Caco-2 (cell line): ENCODE results near the gene MICALL2. TPM values are rescaled to one million over a fixed set of nuclear protein-coding genes. Genes with fewer than 3 reads are reported as not detected.

ENCODE experiments used
- BruUV-seq: library from RNA; stranded (reverse); fragments of 400-500 nt; replicated peaks from 2 replicates; lab custom pipeline; 2021; lab: Mats Ljungman, UMichigan
- CTCF ChIA-PET: fragments of 300-600 bp; sonication (Branson Sonifier 250); formaldehyde crosslinking; loops from one replicate; lab custom pipeline; 2022; ENCODE audit warnings: antibody characterized with exemption; lab: Charles Lee
- POLR2A ChIA-PET: fragments of 300-600 bp; sonication (Branson Sonifier 250); formaldehyde crosslinking; loops from one replicate; lab custom pipeline; 2022; ENCODE audit warnings: antibody characterized with exemption; lab: Charles Lee
- DNase-seq, 2 experiments: peaks; one replicate each; pipeline versions ENCODE4 v3.0.0 to v3.0.0-alpha.2; 2020 to 2022
- H3K27me3 ChIP-seq: replicated peaks from 2 replicates; pipeline ENCODE4 v1.6.0; 2011; ENCODE audit warnings: low read length; ENCODE audit not compliant: control insufficient read depth, insufficient read depth
- H3K36me3 ChIP-seq: 2 replicates; pipeline ENCODE4 v1.5.1; 2011; ENCODE audit warnings: low read length; ENCODE audit not compliant: control insufficient read depth, insufficient read depth
- H3K4me1 ChIP-seq: fragments of 250-450 bp; sonication (Bioruptor Pico); 2 replicates; pipeline ENCODE4 v1.5.1; 2020; ENCODE audit warnings: mild to moderate bottlenecking
- H3K4me3 ChIP-seq: 2 replicates; pipeline ENCODE4 v1.5.1; 2011; ENCODE audit warnings: low read depth, mild to moderate bottlenecking, control low read depth, low read length
- H3K9me3 ChIP-seq: fragments of 250-450 bp; sonication (Bioruptor Pico); 2 replicates; pipeline ENCODE4 v1.5.1; 2020; ENCODE audit warnings: mild to moderate bottlenecking, moderate library complexity
- H3K27ac Mint-ChIP-seq: one replicate; pipeline ENCODE4 v1.8.0; 2022; ENCODE audit warnings: mixed read lengths; ENCODE audit not compliant: unreplicated experiment
- H3K27me3 Mint-ChIP-seq: one replicate; pipeline ENCODE4 v1.8.0; 2022; ENCODE audit warnings: mixed read lengths; ENCODE audit not compliant: insufficient read depth, unreplicated experiment
- H3K36me3 Mint-ChIP-seq: one replicate; pipeline ENCODE4 v1.8.0; 2022; ENCODE audit warnings: mild to moderate bottlenecking, mixed read lengths; ENCODE audit not compliant: insufficient read depth, unreplicated experiment
- H3K4me1 Mint-ChIP-seq: one replicate; pipeline ENCODE4 v1.8.0; 2022; ENCODE audit warnings: low read depth, mixed read lengths; ENCODE audit not compliant: unreplicated experiment
- H3K4me3 Mint-ChIP-seq: one replicate; pipeline ENCODE4 v1.8.0; 2022; ENCODE audit warnings: mild to moderate bottlenecking, moderate library complexity, mixed read lengths; ENCODE audit not compliant: unreplicated experiment
- H3K9me3 Mint-ChIP-seq: one replicate; pipeline ENCODE4 v1.8.0; 2022; ENCODE audit warnings: mixed read lengths; ENCODE audit not compliant: unreplicated experiment
- CTCF ChIP-seq, 2 experiments: fragments of 200-600 bp in 1 of 2; IDR thresholded peaks; 1 replicate in 1 of 2; 2 replicates in 1 of 2; pipeline versions ENCODE4 v1.5.1 to v1.8.0; 2011 to 2022; ENCODE audit warnings: antibody characterized with exemption in 1 of 2, control low read depth in 1 of 2, inconsistent platforms in 1 of 2, low read depth in 1 of 2, low read length in 1 of 2, mild to moderate bottlenecking in 1 of 2, moderate library complexity in 1 of 2; ENCODE audit not compliant: insufficient read depth in 1 of 2, severe bottlenecking in 1 of 2, unreplicated experiment in 1 of 2
- intact Hi-C: fragments of 100-400 bp; cut with micrococcal nuclease; formaldehyde crosslinking; loops from one replicate; pipeline ENCODE4 v1.10.0; 2022; ENCODE audit not compliant: unreplicated experiment
- total RNA-seq: library from RNA; stranded (reverse); gene quantifications from 2 replicates; pipeline ENCODE4 v1.2.3, GENCODE V29; 2022

MICALL2 gene
- total RNA-seq, 1 experiment from 2014 or later = 14.7 TPM

GRCh38 chr7:1486571-1486970 is 27.3 kb upstream of the MICALL2 start:
- H3K4me1 ChIP-seq = no peaks in the 10 kb centered on the region
- Mint-ChIP-seq H3K36me3 (peaks cover 63% of the 10 kb centered on the region), H3K4me1 (no peaks in the 10 kb centered on the region), H3K27ac (no peak overlapping the region), H3K27me3 (no peaks in the 10 kb centered on the region), H3K4me3 (no peak overlapping the region), H3K9me3 (no peaks in the 10 kb centered on the region)
- ChIA-PET CTCF (no interaction called here), POLR2A (no interaction called here)
- no peak for DNase-seq
- BruUV-seq = no TSS peak
- H3K9me3 ChIP-seq = no peaks in the 10 kb centered on the region
- H3K36me3 ChIP-seq = no peaks in the 10 kb centered on the region; the same call in 1 of the 2 replicates
- no peaks in the 10 kb centered on the region for H3K27me3 ChIP-seq
- H3K4me3 ChIP-seq = no peak overlapping the region
- intact Hi-C loops = no loop called here
- no peak for TF ChIP-seq CTCF (IDR thresholded peaks at IDR 0.05; ENCODE audit: insufficient read depth in 1 of 2, low read depth in 1 of 2, low read length in 1 of 2, severe bottlenecking in 1 of 2, unreplicated experiment in 1 of 2)

GRCh38 chr7:1485156-1485555 is 25.9 kb upstream of the MICALL2 start:
- Histone ChIP-seq H3K36me3 (no peaks in the 10 kb centered on the region; the same call in none of the 2 replicates), H3K9me3 (no peaks in the 10 kb centered on the region), H3K27me3 (no peaks in the 10 kb centered on the region), H3K4me3 (no peak overlapping the region), H3K4me1 (no peaks in the 10 kb centered on the region)
- no peak overlapping the region for H3K27ac Mint-ChIP-seq
- POLR2A ChIA-PET = no interaction called here
- CTCF ChIA-PET = no interaction called here
- BruUV-seq = no TSS peak
- no peak overlapping the region for H3K4me3 Mint-ChIP-seq
- DNase-seq = no peak
- H3K9me3 Mint-ChIP-seq = no peaks in the 10 kb centered on the region
- peaks cover 55% of the 10 kb centered on the region for H3K36me3 Mint-ChIP-seq
- H3K4me1 Mint-ChIP-seq = no peaks in the 10 kb centered on the region
- intact Hi-C loops = no loop called here
- no peak for TF ChIP-seq CTCF (IDR thresholded peaks at IDR 0.05; ENCODE audit: insufficient read depth in 1 of 2, low read depth in 1 of 2, low read length in 1 of 2, severe bottlenecking in 1 of 2, unreplicated experiment in 1 of 2)
- no peaks in the 10 kb centered on the region for H3K27me3 Mint-ChIP-seq

- BruUV-seq = no TSS peak
- Histone ChIP-seq H3K4me3 (no peak overlapping the region), H3K4me1 (no peaks in the 10 kb centered on the region), H3K27me3 (no peaks in the 10 kb centered on the region), H3K36me3 (no peaks in the 10 kb centered on the region; the same call in none of the 2 replicates), H3K9me3 (no peaks in the 10 kb centered on the region)
- intact Hi-C loops = no loop called here
- Mint-ChIP-seq H3K27ac (no peak overlapping the region), H3K36me3 (peaks cover 49% of the 10 kb centered on the region), H3K9me3 (no peaks in the 10 kb centered on the region), H3K27me3 (no peaks in the 10 kb centered on the region), H3K4me3 (no peak overlapping the region), H3K4me1 (no peaks in the 10 kb centered on the region)
- no peak for TF ChIP-seq CTCF (IDR thresholded peaks at IDR 0.05; ENCODE audit: insufficient read depth in 1 of 2, low read depth in 1 of 2, low read length in 1 of 2, severe bottlenecking in 1 of 2, unreplicated experiment in 1 of 2)
- DNase-seq = no peak
- POLR2A ChIA-PET = no interaction called here
- CTCF ChIA-PET = no interaction called here
These were observed 25.3 kb upstream of the MICALL2 start for GRCh38 chr7:1484569-1484968.
